H54 (cell line): ENCODE measurements around the gene EFHD2.

Source experiments
- DNase-seq: peaks from one replicate; pipeline ENCODE4 v3.0.0; 2011; ENCODE audit warnings: low spot score, mixed read lengths; ENCODE audit not compliant: insufficient read length
- FAIRE-seq: peaks from 3 replicates; lab custom pipeline; 2011; peaks lifted over from hg19 to GRCh38; lab: Jason Lieb, UNC
- POLR2A ChIP-seq: IDR thresholded peaks from 2 replicates; pipeline ENCODE4 v1.6.1; 2011; ENCODE audit warnings: low read depth, mild to moderate bottlenecking, low read length

EFHD2 gene

GRCh38 chr1:15472587-15472986 is 62.9 kb downstream of the EFHD2 start:
- no peak for DNase-seq
- no peak for FAIRE-seq
- no peak for TF ChIP-seq POLR2A

GRCh38 chr1:15475752-15476314 is 66.1 kb downstream of the EFHD2 start, which contains the start of gene CELA2B:
TSS of gene CELA2B (plus strand) at chr1:15476104. CDS start at chr1:15476126, 22 bp downstream.
- FAIRE-seq = no peak

GRCh38 chr1:15476927-15477326 is 67.2 kb downstream of the EFHD2 start:
- DNase-seq (no peak), FAIRE-seq (no peak)
- TF ChIP-seq POLR2A = no peak

More at GRCh38 chr1:15475752-15476314, 66.1 kb downstream of the EFHD2 start, which contains the start of gene CELA2B:
- TF ChIP-seq POLR2A = no peak
- DNase-seq = no peak

- no peak for TF ChIP-seq POLR2A
- FAIRE-seq = no peak
Observed at GRCh38 chr1:15477646-15478212, 68.0 kb downstream of the EFHD2 start.

More at GRCh38 chr1:15477646-15478212, 68.0 kb downstream of the EFHD2 start:
- no peak for DNase-seq
